T-helper 2 cell treated with Interferon-gamma antibody and Interleukin-4, amounts not matched to agents 100 ng/mL and 5 ng/mL, for 36 hours (primary cell): ENCODE data around the gene PPIF. TPM values are rescaled to one million over a fixed set of nuclear protein-coding genes. Genes with fewer than 3 reads are reported as not detected.
"Not testable (repeated sequence)": the region's sequence is repeated elsewhere in the genome, so short reads cannot be mapped to it uniquely, and the experiment has no call there.

Source experiments
- intact Hi-C: fragments of 100-400 bp; cut with micrococcal nuclease; formaldehyde crosslinking; loops from one replicate; pipeline ENCODE4 v1.15.1; 2023
- total RNA-seq: library from RNA; stranded (reverse); gene quantifications from 2 replicates; pipeline ENCODE4 v1.2.3, GENCODE V29; 2022

Gene PPIF
- total RNA-seq, 1 donor from 2014 or later, result 89.0 TPM

GRCh38 chr10:79329529-79329928 is 17.7 kb upstream of the PPIF start:
- intact Hi-C loops, result no loop called here

GRCh38 chr10:79331226-79331625 is 16.0 kb upstream of the PPIF start:
- intact Hi-C loops, result loop anchor here (1.0 kb wide), 2 partner anchors 8 to 16 kb away; partner anchors contain the start of gene PPIF

GRCh38 chr10:79331709-79332108 is 15.6 kb upstream of the PPIF start:
- intact Hi-C loops, result loop anchor here (1.0 kb wide), 2 partner anchors 8 to 16 kb away; partner anchors contain the start of gene PPIF

GRCh38 chr10:79332610-79333315 is 14.5 kb upstream of the PPIF start:
- intact Hi-C loops, result not testable (repeated sequence)

GRCh38 chr10:79333513-79333912 is 13.8 kb upstream of the PPIF start:
- intact Hi-C loops, result no loop called here

- intact Hi-C loops, result no loop called here
These were observed 12.7 kb upstream of the PPIF start for GRCh38 chr10:79334573-79334972.

GRCh38 chr10:79335094-79335469 is 12.2 kb upstream of the PPIF start:
- intact Hi-C loops, result no loop called here

GRCh38 chr10:79335470-79336235 is 11.6 kb upstream of the PPIF start:
- intact Hi-C loops, result no loop called here

GRCh38 chr10:79336276-79336675 is 11.0 kb upstream of the PPIF start:
- intact Hi-C loops, result no loop called here

- intact Hi-C loops, result no loop called here
These were observed 10.5 kb upstream of the PPIF start for GRCh38 chr10:79336739-79337138.

GRCh38 chr10:79337783-79338469 is 9.3 kb upstream of the PPIF start:
- intact Hi-C loops, result not testable (repeated sequence)

- intact Hi-C loops, result no loop called here
These were observed 8.0 kb upstream of the PPIF start for GRCh38 chr10:79339266-79339665.

- intact Hi-C loops, result loop anchor here (10.0 kb wide), 2 partner anchors 276 to 1306 kb away; partner anchors contain the start of genes RPS24 and ZMIZ1
These were observed 6.5 kb upstream of the PPIF start for GRCh38 chr10:79340646-79341244.

- intact Hi-C loops, result loop anchor here (10.0 kb wide), 2 partner anchors 278 to 1308 kb away; partner anchors contain the start of genes RPS24 and ZMIZ1
These were observed 4.9 kb upstream of the PPIF start for GRCh38 chr10:79342295-79342761.

GRCh38 chr10:79342811-79343561 is 4.3 kb upstream of the PPIF start:
- intact Hi-C loops, result loop anchor here (10.0 kb wide), 2 partner anchors 278 to 1308 kb away; partner anchors contain the start of genes RPS24 and ZMIZ1

- intact Hi-C loops, result loop anchor here (10.0 kb wide), 2 partner anchors 280 to 1310 kb away; partner anchors contain the start of genes RPS24 and ZMIZ1
These were observed 2.6 kb upstream of the PPIF start for GRCh38 chr10:79344502-79345195.

GRCh38 chr10:79345241-79346011 is 1.8 kb upstream of the PPIF start:
- intact Hi-C loops, result loop anchor here (2.0 to 10.0 kb wide), 3 partner anchors 281 to 1311 kb away; partner anchors contain the start of genes RPS24, TMEM254 and ZMIZ1

- intact Hi-C loops, result loop anchor here (2.0 to 10.0 kb wide), 3 partner anchors 281 to 1311 kb away; partner anchors contain the start of genes RPS24, TMEM254 and ZMIZ1
These were observed 1.3 kb upstream of the PPIF start for GRCh38 chr10:79346012-79346340.
